HG03139 (cell line): ENCODE results near the gene SNORC.
"Not testable (repeated sequence)": the region's sequence is repeated elsewhere in the genome, so short reads cannot be mapped to it uniquely, and the experiment has no call there.

Source experiments
- ATAC-seq: cut with Tn5 transposase; IDR thresholded peaks from one replicate; pipeline ENCODE4 v1.9.1; 2021; ENCODE audit not compliant: unreplicated experiment

Gene SNORC

DNA sequence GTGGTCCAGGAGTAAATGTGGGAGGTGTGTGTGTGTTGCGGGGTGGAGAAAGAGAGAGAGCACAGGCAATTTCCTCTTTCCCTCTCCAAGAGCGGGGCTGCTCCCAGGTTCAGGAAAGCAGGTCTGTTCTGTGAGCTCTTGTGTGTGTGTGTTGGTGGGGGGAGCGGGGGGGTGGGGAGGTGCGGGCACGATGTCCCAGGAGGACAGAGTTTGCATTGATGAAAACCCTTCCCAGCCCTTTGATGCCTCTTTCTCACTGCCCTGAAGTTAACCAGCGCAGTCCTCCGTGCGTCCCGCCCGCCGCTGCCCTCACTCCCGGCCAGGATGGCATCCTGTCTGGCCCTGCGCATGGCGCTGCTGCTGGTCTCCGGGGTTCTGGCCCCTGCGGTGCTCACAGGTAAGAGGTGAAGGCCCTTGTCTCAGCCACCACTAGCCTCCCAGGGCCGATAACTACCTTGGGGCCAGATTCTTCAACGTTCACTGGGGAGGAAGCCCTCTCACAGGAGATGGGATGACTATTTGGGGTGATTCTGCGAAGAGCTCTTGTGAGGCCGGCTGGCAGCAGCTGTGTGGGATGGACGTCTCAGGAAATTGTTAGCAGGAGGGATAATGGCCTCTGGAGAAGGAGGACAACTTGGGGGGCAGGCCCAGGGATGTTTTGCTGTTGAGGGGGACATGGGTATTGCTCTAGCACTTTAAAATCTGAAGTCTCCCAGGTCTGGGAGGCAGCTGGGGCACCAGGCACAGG lies at the start of gene SNORC:
SNORC (plus strand) TSS at position 247 of the 748 bp plus-strand sequence; CDS start at position 325, 78 bp downstream.
- no peak for ATAC-seq

- no peak for ATAC-seq
Observed at GRCh38 chr2:232829988-232830387, 40.1 kb upstream of the SNORC start.

GRCh38 chr2:232831496-232831895 lies 38.6 kb upstream of the SNORC start:
- no peak for ATAC-seq

DNA sequence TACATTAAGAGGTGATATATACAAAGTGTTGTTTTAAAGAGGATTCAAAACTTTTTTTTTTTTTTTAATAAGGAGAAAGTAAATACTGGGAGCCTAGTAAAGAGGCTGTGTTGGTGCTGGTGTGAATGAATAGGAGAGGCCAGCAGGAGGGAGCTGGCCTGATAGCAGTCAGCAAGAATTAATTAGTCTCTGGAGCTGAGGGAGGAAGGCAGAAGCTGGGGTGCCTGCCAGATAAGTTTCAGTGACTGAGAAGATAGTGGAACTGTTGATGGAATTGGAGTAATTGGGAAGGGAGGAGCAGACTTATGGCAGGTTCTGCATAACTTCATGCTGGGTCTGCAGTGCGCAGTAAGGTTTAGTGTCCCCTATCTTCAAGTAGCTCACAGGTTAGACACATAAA lies 36.2 kb upstream of the SNORC start:
- no peak for ATAC-seq

GRCh38 chr2:232835687-232836208 lies 34.3 kb upstream of the SNORC start:
- ATAC-seq = no peak

DNA sequence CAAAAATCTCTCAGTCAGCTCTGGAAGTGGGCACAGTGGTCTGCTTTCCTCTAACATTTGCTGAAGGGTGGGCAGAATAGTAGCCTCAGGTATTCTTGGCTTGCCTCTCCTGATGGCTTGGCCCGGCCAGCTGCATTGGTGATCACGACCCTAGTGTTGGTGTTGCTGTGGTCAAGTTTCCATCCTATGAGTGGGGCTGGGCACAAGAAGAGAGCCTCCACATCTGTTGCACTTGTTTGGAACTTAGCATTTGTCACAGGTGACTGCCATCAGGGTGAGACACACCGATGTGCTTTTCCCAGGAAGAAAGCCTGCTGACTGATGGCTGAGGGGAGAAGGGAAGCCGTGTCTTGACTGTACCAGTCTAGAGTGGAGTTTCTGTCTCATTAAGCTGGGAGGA lies 33.1 kb upstream of the SNORC start:
- ATAC-seq = no peak

DNA sequence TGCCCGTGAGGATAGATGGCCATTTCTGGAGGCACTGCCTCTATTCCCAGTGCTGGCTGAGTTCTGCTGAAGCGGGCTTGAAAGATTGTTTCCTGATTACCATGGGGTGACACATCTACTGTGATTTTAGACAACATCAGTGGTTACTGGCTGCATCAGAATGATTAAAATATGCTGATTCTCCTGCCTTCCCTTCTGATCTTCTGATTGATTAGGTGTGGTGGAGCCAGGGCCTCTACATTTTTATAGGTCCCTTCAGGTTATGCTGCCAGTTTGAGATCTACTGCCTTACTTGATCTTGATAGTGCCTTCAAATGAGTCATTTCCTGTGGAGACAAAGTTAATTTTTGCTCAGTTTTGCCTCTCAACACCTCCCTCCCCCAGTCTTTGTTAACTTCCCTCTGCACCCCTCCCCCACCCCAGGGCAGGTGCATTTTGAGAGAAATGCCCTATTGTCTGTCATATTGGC lies 31.6 kb upstream of the SNORC start:
- peak; percentile 81 for ATAC-seq

GRCh38 chr2:232839411-232840079 lies 30.5 kb upstream of the SNORC start:
- no peak for ATAC-seq

GRCh38 chr2:232842689-232843088 lies 27.4 kb upstream of the SNORC start:
- no peak for ATAC-seq

DNA sequence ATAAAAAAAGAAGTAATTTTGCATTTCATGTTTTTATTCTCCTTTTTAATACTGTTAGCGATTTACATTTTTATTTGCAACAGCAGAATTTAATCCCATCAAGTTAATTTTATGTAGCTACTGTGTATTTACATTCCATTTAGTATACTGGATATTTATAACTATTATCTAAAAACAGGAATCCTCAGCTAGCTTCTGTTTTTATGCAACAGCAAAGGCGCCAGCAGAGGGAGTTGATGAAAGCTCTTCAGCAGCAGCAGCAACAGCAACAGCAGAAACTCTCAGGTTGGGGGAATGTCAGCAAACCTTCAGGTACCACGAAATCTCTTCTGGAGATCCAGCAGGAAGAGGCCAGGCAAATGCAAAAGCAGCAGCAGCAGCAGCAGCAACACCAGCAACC lies 26.2 kb upstream of the SNORC start:
- ATAC-seq = no peak

- no peak for ATAC-seq
Observed at GRCh38 chr2:232846055-232846454, 24.0 kb upstream of the SNORC start.

DNA sequence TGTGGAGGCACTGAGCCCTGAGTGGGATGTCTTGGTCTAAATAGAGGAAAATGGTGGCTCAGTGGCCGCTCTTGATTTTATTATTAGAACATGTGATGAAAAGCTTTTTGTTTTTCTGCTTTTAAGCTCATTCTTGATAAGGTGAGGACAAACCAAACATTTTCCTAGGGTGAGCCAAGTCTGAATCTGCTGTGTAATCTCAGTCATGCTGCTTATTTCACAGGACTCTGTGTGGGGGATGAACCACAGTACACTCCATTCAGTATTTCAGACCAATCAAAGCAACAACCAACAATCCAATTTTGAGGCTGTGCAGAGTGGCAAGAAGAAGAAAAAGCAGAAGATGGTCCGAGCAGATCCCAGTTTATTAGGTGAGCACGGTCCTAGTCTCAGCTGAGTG lies 20.0 kb upstream of the SNORC start:
- no peak for ATAC-seq

DNA sequence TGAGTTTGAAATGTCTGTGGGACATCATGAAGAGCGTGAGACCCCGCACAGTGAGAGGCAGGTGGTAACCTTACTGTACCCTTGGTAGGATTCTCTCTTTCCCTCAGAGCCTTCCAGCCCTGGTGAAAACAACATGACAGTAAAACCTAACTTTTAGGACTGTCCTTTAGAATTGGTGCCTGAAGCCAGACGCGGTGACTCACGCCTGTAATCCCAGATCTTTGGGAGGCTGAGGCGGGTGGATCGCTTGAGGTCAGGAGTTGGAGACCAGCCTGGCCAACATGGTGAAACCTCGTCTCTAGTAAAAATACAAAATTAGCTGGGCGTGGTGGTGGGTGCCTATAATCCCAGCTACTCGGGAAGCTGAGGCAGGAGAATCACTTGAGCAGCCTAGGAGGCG lies 18.0 kb upstream of the SNORC start:
- not testable (repeated sequence) for ATAC-seq

- no peak for ATAC-seq
Observed at GRCh38 chr2:232852676-232853075, 17.4 kb upstream of the SNORC start.

- ATAC-seq = no peak
Observed at GRCh38 chr2:232854082-232854481, 16.0 kb upstream of the SNORC start.

GRCh38 chr2:232857158-232857563 lies 12.9 kb upstream of the SNORC start:
- no peak for ATAC-seq

- ATAC-seq = no peak
Observed at GRCh38 chr2:232859385-232859916, 10.6 kb upstream of the SNORC start.

GRCh38 chr2:232860593-232861241 lies 9.3 kb upstream of the SNORC start:
- ATAC-seq = no peak

- ATAC-seq = no peak
Observed at GRCh38 chr2:232861353-232861752, 8.7 kb upstream of the SNORC start.

- ATAC-seq = no peak
Observed at GRCh38 chr2:232863996-232864395, 6.1 kb upstream of the SNORC start.

GRCh38 chr2:232865165-232865564 lies 4.9 kb upstream of the SNORC start:
- ATAC-seq = no peak
